ENCODE results near the gene GASK1A.

DNA sequence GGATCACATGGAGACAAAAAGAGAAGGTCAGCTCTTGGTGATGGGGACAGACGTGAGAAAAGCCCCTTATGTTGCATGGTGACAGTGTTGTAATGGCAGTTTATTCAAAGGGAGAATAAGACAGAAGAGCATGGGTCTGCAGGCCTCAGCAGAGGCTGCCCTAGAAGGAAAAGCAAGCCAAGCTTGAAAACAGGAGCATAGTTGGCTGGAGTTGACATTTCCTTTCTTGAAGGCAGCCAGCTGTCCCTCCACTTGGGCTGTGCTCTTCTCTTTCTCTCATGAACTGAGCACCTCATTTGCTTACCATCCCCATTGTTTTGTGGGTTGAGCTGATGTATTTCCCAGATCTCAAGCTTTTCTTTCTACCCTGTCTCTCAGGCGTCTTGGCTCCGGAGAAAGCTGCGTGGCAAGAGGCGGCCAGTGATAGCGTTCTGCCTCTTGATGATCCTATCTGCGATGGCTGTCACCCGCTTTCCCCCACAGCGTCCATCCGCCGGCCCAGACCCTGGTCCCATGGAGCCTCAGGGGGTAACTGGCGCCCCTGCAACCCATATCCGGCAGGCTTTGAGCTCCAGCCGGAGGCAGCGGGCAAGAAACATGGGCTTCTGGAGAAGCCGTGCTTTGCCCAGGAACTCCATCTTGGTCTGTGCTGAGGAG is 52.9 kb downstream of the GASK1A start:
- TF ChIP-seq ZFP30 (CRISPR knock-in tag; IDR thresholded peaks at IDR 0.05) (no peak), PPARA (CRISPR knock-in tag; IDR thresholded peaks at IDR 0.05; ENCODE audit: borderline replicate concordance) (no peak), OSR1 (CRISPR knock-in tag; IDR thresholded peaks at IDR 0.05) (no peak), TCF4 (CRISPR knock-in tag; IDR thresholded peaks at IDR 0.05; ENCODE audit: borderline replicate concordance) (no peak), ZNF565 (CRISPR knock-in tag; conservative IDR thresholded peaks at IDR 0.05; ENCODE audit: low read depth) (no peak), ZC3H10 (CRISPR knock-in tag; IDR thresholded peaks at IDR 0.05) (no peak), ZNF8 (CRISPR knock-in tag; IDR thresholded peaks at IDR 0.05) (no peak), ISL1 (CRISPR knock-in tag; IDR thresholded peaks at IDR 0.05) (no peak), CSDC2 (CRISPR knock-in tag; IDR thresholded peaks at IDR 0.05) (no peak), ARNTL (CRISPR knock-in tag; IDR thresholded peaks at IDR 0.05; ENCODE audit: borderline replicate concordance, low read depth) (no peak)
- TF ChIP-seq, protein P1, sequence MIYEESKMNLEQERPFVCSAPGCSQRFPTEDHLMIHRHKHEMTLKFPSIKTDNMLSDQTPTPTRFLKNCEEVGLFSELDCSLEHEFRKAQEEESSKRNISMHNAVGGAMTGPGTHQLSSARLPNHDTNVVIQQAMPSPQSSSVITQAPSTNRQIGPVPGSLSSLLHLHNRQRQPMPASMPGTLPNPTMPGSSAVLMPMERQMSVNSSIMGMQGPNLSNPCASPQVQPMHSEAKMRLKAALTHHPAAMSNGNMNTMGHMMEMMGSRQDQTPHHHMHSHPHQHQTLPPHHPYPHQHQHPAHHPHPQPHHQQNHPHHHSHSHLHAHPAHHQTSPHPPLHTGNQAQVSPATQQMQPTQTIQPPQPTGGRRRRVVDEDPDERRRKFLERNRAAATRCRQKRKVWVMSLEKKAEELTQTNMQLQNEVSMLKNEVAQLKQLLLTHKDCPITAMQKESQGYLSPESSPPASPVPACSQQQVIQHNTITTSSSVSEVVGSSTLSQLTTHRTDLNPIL (CRISPR knock-in tag; IDR thresholded peaks at IDR 0.05; ENCODE audit: low read depth) = no peak
- TF ChIP-seq, protein P2, sequence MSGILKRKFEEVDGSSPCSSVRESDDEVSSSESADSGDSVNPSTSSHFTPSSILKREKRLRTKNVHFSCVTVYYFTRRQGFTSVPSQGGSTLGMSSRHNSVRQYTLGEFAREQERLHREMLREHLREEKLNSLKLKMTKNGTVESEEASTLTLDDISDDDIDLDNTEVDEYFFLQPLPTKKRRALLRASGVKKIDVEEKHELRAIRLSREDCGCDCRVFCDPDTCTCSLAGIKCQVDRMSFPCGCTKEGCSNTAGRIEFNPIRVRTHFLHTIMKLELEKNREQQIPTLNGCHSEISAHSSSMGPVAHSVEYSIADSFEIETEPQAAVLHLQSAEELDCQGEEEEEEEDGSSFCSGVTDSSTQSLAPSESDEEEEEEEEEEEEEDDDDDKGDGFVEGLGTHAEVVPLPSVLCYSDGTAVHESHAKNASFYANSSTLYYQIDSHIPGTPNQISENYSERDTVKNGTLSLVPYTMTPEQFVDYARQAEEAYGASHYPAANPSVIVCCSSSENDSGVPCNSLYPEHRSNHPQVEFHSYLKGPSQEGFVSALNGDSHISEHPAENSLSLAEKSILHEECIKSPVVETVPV (CRISPR knock-in tag; IDR thresholded peaks at IDR 0.05) = no peak
- TF ChIP-seq, protein P3, sequence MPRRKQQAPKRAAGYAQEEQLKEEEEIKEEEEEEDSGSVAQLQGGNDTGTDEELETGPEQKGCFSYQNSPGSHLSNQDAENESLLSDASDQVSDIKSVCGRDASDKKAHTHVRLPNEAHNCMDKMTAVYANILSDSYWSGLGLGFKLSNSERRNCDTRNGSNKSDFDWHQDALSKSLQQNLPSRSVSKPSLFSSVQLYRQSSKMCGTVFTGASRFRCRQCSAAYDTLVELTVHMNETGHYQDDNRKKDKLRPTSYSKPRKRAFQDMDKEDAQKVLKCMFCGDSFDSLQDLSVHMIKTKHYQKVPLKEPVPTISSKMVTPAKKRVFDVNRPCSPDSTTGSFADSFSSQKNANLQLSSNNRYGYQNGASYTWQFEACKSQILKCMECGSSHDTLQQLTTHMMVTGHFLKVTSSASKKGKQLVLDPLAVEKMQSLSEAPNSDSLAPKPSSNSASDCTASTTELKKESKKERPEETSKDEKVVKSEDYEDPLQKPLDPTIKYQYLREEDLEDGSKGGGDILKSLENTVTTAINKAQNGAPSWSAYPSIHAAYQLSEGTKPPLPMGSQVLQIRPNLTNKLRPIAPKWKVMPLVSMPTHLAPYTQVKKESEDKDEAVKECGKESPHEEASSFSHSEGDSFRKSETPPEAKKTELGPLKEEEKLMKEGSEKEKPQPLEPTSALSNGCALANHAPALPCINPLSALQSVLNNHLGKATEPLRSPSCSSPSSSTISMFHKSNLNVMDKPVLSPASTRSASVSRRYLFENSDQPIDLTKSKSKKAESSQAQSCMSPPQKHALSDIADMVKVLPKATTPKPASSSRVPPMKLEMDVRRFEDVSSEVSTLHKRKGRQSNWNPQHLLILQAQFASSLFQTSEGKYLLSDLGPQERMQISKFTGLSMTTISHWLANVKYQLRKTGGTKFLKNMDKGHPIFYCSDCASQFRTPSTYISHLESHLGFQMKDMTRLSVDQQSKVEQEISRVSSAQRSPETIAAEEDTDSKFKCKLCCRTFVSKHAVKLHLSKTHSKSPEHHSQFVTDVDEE (CRISPR knock-in tag; IDR thresholded peaks at IDR 0.05) = no peak

Data from SK-N-SH treated with all-trans-retinoic acid at 6 μM for 48 hours (cell line).